Large intestine (tissue), 3 donors: ENCODE measurements around the gene GPAT3. TPM values are rescaled to one million over a fixed set of nuclear protein-coding genes. Genes with fewer than 3 reads are reported as not detected.
A peak's percentile ranks its signal among the peaks of the same experiment; 100 is the strongest.

ENCODE experiments used
- DNase-seq, 2 donors: peaks; one replicate each; pipeline versions ENCODE4 v3.0.0 to v3.0.0-alpha.2; 2013
- H3K27ac ChIP-seq: one replicate; pipeline ENCODE4 v1.5.1; 2013; ENCODE audit warnings: low read length
- H3K27me3 ChIP-seq: 2 replicates; pipeline ENCODE4 v1.6.1; 2013; ENCODE audit warnings: low read length; ENCODE audit not compliant: control insufficient read depth, insufficient read depth
- H3K36me3 ChIP-seq: 2 replicates; pipeline ENCODE4 v1.6.1; 2013; ENCODE audit warnings: low read length; ENCODE audit not compliant: control insufficient read depth, insufficient read depth
- H3K4me1 ChIP-seq: one replicate; pipeline ENCODE4 v1.6.1; 2013; ENCODE audit warnings: low read length; ENCODE audit not compliant: control insufficient read depth, insufficient read depth
- H3K4me3 ChIP-seq: one replicate; pipeline ENCODE4 v1.5.1; 2013; ENCODE audit warnings: low read length
- H3K9me3 ChIP-seq: one replicate; pipeline ENCODE4 v1.6.1; 2013; ENCODE audit warnings: mild to moderate bottlenecking, low read depth, low read length, moderate library complexity; ENCODE audit not compliant: control insufficient read depth
- WGBS: methylation state at CpG from one replicate; pipeline ENCODE4 v1.1.5; 2013; ENCODE audit warnings: low lambda C conversion rate; ENCODE audit not compliant: insufficient coverage; 5-methylcytosine and 5-hydroxymethylcytosine counted together
- polyA plus RNA-seq: library from polyadenylated mRNA; unstranded; fragments of 120-200 nt; gene quantifications from one replicate; pipeline ENCODE4 v1.2.1, GENCODE V29; 2013

GPAT3 gene
- polyA plus RNA-seq, 1 donor, result 17.0 TPM

GRCh38 chr4:83591056-83591455 is 55.1 kb downstream of the GPAT3 start:
- Histone ChIP-seq H3K27me3 (no peaks in the 10 kb centered on the region), H3K4me1 (no peaks in the 10 kb centered on the region), H3K36me3 (peaks cover 2% of the 10 kb centered on the region), H3K9me3 (peaks cover 2% of the 10 kb centered on the region), H3K27ac (no peak overlapping the region), H3K4me3 (no peak overlapping the region)
- DNase-seq, result no peak
- WGBS, result 100% methylated on average over 1 of the region's 4 CpGs

GRCh38 chr4:83591730-83592129 is 55.8 kb downstream of the GPAT3 start:
- DNase-seq, result no peak
- no peaks in the 10 kb centered on the region for H3K4me1 ChIP-seq
- no peak overlapping the region for H3K4me3 ChIP-seq
- H3K36me3 ChIP-seq, result peaks cover 2% of the 10 kb centered on the region
- WGBS, result 100% methylated on average over 1 of the region's 1 CpG
- H3K9me3 ChIP-seq, result peaks cover 2% of the 10 kb centered on the region
- no peaks in the 10 kb centered on the region for H3K27me3 ChIP-seq
- H3K27ac ChIP-seq, result no peak overlapping the region

DNA sequence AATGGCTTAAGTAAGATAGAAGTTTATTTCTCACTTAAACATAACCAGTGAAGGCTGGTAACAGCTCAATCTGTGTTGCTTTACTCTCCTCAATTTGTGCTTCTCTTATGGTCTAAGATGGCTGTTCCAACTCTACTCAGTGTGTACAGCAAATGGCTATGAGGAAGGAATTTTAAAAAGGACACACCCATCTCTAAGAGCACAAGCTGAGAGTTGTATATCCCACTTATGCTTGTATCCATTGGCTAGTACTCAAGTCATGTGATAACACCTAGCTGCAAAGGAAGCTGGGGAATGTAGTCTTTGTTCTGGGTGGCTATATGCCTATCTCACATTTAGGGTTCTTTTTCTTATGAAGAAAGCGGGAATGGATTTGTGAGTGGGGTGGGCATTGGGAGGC is 63.3 kb downstream of the GPAT3 start:
- WGBS, result no CpG with 5 or more reads among the region's 1 CpG
- Histone ChIP-seq H3K4me1 (peaks cover 3% of the 10 kb centered on the region), H3K9me3 (no peaks in the 10 kb centered on the region), H3K27me3 (no peaks in the 10 kb centered on the region), H3K27ac (no peak overlapping the region), H3K4me3 (no peak overlapping the region), H3K36me3 (peaks cover 2% of the 10 kb centered on the region)
- DNase-seq, result peak in 1 of 2 donors; percentile 27

DNA sequence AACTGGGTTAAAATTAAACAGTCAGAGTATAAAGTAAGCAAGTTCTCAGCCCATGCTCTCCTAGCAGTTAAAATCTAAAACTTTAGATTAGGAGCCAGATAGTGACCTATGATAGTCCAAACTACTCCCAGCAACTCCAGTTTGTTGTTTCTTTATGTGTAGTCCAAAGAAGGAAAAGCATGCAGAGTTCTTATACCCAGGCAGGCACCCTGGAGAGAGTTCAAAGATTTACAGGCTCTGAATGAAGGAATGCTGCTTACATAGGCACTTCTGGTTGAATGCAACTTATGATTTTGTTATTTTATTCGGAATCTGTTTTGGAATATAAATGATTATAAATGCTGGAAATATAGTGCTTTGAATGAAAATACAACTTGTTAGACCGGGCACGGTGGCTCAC is 67.2 kb downstream of the GPAT3 start:
- Histone ChIP-seq H3K4me1 (peaks cover 13% of the 10 kb centered on the region), H3K27ac (peak overlapping the region; percentile 30), H3K9me3 (no peaks in the 10 kb centered on the region), H3K27me3 (no peaks in the 10 kb centered on the region), H3K36me3 (peaks cover 2% of the 10 kb centered on the region), H3K4me3 (no peak overlapping the region)
- peak in 1 of 2 donors; percentile 35 for DNase-seq
- 75% methylated on average over 1 of the region's 3 CpGs for WGBS

- Histone ChIP-seq H3K27ac (no peak overlapping the region), H3K36me3 (peaks cover under 1% of the 10 kb centered on the region), H3K9me3 (no peaks in the 10 kb centered on the region), H3K27me3 (no peaks in the 10 kb centered on the region), H3K4me1 (peaks cover 13% of the 10 kb centered on the region), H3K4me3 (no peak overlapping the region)
- peak in 1 of 2 donors; percentile 22 for DNase-seq
- WGBS, result 23% methylated on average over 2 of the region's 2 CpGs
These were observed 68.4 kb downstream of the GPAT3 start for GRCh38 chr4:83604321-83604720.

- DNase-seq, result no peak
- no peaks in the 10 kb centered on the region for H3K27me3 ChIP-seq
- peaks cover 13% of the 10 kb centered on the region for H3K4me1 ChIP-seq
- H3K27ac ChIP-seq, result no peak overlapping the region
- H3K36me3 ChIP-seq, result no peaks in the 10 kb centered on the region
- no CpG with 5 or more reads among the region's 3 CpGs for WGBS
- no peaks in the 10 kb centered on the region for H3K9me3 ChIP-seq
- no peak overlapping the region for H3K4me3 ChIP-seq
These were observed 69.3 kb downstream of the GPAT3 start for GRCh38 chr4:83605210-83605609.

GRCh38 chr4:83605744-83606172 is 69.8 kb downstream of the GPAT3 start:
- no peaks in the 10 kb centered on the region for H3K9me3 ChIP-seq
- no CpG with 5 or more reads among the region's 3 CpGs for WGBS
- no peak overlapping the region for H3K27ac ChIP-seq
- peaks cover 13% of the 10 kb centered on the region for H3K4me1 ChIP-seq
- DNase-seq, result peak in 1 of 2 donors; percentile 63
- H3K36me3 ChIP-seq, result no peaks in the 10 kb centered on the region
- no peaks in the 10 kb centered on the region for H3K27me3 ChIP-seq
- H3K4me3 ChIP-seq, result no peak overlapping the region

GRCh38 chr4:83606460-83606859 is 70.6 kb downstream of the GPAT3 start:
- H3K9me3 ChIP-seq, result peaks cover 5% of the 10 kb centered on the region
- H3K4me1 ChIP-seq, result peaks cover 13% of the 10 kb centered on the region
- H3K4me3 ChIP-seq, result no peak overlapping the region
- H3K27me3 ChIP-seq, result no peaks in the 10 kb centered on the region
- DNase-seq, result no peak
- no peak overlapping the region for H3K27ac ChIP-seq
- no peaks in the 10 kb centered on the region for H3K36me3 ChIP-seq

GRCh38 chr4:83606898-83607297 is 71.0 kb downstream of the GPAT3 start:
- WGBS, result 83% methylated on average over 1 of the region's 7 CpGs

GRCh38 chr4:83609365-83609764 is 73.5 kb downstream of the GPAT3 start:
- DNase-seq, result no peak
- H3K27me3 ChIP-seq, result no peaks in the 10 kb centered on the region
- H3K27ac ChIP-seq, result no peak overlapping the region

More at GRCh38 chr4:83606898-83607297, 71.0 kb downstream of the GPAT3 start:
- H3K9me3 ChIP-seq, result peaks cover 6% of the 10 kb centered on the region
- no peak overlapping the region for H3K4me3 ChIP-seq
- no peaks in the 10 kb centered on the region for H3K36me3 ChIP-seq
- DNase-seq, result no peak
- no peaks in the 10 kb centered on the region for H3K27me3 ChIP-seq
- peaks cover 13% of the 10 kb centered on the region for H3K4me1 ChIP-seq
- no peak overlapping the region for H3K27ac ChIP-seq

GRCh38 chr4:83610729-83611128 is 74.8 kb downstream of the GPAT3 start:
- H3K27me3 ChIP-seq, result no peaks in the 10 kb centered on the region
- no peak overlapping the region for H3K4me3 ChIP-seq
- no peaks in the 10 kb centered on the region for H3K36me3 ChIP-seq
- peaks cover 7% of the 10 kb centered on the region for H3K4me1 ChIP-seq
- no peak overlapping the region for H3K27ac ChIP-seq
- WGBS, result no CpG with 5 or more reads among the region's 1 CpG
- H3K9me3 ChIP-seq, result peaks cover 28% of the 10 kb centered on the region
- DNase-seq, result no peak

More at GRCh38 chr4:83609365-83609764, 73.5 kb downstream of the GPAT3 start:
- Histone ChIP-seq H3K4me3 (no peak overlapping the region), H3K4me1 (peaks cover 10% of the 10 kb centered on the region), H3K36me3 (no peaks in the 10 kb centered on the region), H3K9me3 (peaks cover 23% of the 10 kb centered on the region)
